ENCODE data around the gene EHBP1. TPM values are rescaled to one million over a fixed set of nuclear protein-coding genes. Genes with fewer than 3 reads are reported as not detected.

EHBP1 gene
- polyA plus RNA-seq, 3 donors, result 40.7 to 51.4 (median 41.6) TPM

DNA sequence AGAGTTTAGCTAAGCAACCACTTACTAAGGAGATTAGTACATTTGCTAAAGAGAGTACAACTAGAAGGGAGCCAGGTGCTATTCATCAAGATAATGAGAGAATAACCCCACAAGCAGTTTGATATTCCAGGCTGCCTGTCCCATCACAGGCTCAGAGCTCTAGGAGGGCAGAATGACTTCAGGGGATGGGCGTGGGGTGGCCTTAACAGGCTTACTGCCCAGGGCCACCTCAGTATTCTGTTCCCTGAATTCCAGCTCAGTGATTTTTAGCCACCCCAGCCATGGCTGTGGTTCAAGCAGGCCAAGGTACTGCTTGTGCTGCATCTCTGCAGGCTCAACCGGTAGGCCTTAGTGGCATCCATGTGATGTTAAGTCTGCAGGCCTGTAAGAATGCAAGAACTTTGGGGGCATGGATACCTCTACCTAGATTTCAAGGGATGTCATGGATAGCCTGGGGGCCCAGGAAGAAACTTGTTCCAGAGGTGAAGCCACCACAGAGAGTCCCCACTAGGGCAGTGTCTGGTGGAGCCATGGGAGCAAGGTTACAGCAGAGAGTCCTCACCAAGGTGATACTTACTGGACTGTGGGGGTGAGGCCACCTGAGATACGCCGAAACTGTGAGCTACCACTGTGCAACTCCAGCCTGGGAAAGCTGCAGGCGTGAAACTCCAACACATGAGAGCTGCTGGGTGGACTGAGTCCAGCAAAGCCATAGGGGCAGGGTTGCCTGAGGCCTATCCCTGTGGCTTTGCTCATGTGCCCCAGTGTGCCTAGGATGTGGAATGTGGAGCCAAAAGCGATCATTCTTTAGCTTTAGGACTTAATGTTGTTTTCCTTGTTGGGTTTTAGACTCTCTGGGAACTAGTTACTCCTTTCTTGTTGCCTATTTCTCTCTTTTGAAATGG, 107.7 kb downstream of the EHBP1 start:
- DNase-seq, result no peak

DNA sequence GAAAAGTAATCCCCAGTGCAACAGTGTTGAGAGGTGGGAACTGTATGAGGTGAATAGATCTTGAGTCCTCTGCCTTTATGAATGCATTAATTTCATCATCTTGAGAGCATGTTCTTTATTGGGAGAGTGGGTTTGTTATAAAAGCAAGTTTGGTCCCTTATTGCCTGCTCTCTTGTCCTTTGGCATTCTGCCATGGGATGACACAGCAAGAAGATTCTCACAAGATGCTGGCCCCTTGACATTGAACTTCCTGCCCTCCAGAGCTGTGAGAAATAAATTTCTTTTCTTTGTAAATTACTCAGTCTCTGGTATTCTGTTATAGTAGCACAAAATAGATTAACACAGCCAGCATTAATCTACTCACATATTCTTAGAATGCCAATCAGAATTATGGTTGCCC, 108.6 kb downstream of the EHBP1 start:
- DNase-seq, result peak; percentile 10

DNA sequence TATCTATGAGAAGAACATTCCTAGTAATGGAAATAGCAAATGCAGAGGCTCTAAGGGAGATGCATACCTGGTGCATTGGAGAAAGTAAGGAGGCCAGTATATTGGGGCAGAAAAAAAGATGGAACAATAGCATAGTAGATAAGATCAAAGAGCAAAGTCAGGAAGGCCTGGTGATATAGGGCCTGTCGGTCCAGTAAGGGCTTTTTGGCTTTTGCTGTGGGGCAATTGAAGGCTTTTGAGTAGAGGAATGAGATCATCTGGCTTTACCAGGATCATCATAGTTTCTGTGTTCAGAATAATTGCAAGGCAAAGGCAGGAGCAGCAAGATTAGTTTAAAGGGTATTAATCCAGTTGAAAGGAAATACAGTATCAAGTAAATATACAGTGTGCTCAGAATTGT, 111.8 kb downstream of the EHBP1 start:
- no peak for DNase-seq

DNA sequence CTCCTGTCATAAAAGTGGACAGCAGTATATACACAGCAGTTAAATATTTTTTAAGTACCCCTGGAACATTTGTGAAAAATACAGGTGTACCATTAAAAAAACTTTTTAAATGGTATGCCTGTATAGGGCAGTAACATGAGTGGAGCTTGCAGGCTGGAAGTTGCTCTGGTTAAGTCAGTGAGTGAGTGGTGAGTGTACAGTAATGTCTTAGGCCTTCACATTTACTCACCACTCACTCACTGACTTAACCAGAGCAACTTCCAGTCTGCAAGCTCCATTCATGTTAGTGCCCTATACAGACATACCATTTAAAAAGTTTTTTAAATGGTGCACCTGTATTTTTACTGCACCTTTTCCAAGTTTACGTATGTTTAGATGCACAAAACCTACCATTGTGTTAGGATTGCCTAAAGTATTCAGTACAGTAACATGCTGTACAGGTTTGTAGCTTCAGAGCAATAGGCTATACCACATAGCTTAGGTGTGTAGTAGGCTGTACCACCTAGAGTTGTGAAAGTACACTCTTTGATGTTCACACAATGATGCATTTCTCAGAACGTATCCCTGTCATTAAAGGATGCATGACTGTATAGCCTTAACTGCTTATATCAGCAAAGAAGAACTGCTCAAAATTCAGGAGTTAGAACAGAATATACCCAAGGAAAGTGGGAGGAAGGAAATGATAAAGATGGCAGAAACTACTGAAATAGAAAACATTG, 112.6 kb downstream of the EHBP1 start:
- no peak for DNase-seq

DNA sequence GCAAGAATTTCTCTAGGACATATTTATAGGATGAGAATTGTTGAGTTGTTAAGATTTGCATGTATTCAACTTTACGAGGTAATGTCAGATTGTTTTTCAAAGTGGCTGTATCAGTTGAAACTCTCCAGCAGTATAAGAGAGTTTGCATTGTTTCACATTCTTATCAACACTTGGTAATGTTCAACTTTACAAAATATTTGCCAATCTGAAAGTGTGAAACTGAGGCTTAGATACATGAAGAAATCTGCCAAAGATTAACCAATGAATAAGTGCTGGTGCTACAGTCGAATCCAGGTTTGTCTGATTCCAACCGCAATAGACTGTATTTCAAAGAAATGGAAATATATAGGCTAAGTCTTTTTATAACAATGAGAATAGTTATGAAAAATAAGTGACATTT, 117.0 kb downstream of the EHBP1 start:
- no peak for DNase-seq

DNA sequence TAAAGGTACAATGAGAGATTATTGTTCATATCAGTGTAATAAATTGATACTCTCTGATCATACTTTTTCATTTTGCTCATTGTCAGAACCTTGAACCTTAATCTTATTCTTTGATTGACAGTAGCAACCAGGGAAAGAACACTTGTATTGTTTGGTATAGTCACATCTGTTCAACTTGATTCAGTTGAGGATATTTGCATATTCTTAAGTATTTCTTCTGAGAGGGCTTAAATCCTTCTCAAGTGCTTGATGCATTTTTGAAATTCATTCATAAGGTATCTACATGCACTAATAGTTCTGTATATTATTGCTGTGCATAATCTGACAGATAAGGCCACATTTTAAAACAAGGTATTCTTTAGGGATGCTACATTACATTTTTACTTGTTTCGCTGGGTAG, 118.9 kb downstream of the EHBP1 start:
- no peak for DNase-seq

DNA sequence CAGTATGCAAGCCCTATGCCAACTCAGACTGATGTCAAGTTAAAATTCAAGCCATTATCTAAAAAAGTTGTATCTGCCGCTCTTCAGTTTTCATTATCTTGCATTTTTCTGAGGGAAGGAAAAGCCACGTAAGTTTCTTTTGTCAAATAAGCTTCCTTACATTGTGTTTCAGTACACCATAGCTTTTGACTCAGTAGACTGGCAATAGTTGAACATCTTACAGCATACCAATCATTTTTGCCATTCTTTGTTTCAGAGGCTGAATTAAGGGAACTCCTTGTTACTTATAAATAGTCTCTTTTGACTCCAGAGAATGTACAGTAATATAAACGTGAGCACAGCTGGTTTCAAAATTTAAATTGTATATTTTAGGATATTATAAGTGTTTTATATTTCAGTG, 120.6 kb downstream of the EHBP1 start:
- DNase-seq, result no peak

DNA sequence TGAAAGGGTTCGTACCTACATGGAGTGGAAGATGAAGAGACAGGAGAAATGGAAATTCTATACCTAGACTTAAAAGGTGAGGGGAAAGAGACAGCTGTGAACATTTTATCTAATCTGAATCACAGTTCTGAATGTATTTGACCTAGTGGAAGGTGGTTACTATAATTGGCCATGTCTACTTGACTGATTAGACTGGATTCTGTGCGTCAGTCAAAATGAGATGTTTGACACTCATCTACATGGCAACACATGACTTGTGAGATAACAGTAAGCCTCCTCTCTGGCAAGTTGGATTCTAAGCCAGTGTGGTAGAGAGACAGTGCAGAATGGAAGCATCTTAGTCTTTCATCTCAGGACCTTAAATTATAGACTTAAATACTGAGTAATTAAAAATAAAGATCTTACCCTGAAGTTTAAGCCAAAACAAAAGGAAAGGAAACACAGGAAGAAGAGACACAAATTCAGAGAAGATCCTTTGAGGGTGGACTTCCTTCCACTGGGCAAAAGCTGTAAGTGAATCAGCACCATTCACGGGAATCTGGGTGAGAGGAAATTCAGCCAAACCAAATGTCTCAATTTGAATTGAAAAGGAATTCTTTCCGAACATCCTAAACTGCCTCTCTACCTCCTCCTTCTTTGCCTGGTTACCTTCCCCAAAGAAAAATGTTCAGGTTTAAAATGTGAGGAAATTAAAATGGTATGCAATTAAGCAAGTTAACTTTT, 121.6 kb downstream of the EHBP1 start:
- no peak for DNase-seq

DNA sequence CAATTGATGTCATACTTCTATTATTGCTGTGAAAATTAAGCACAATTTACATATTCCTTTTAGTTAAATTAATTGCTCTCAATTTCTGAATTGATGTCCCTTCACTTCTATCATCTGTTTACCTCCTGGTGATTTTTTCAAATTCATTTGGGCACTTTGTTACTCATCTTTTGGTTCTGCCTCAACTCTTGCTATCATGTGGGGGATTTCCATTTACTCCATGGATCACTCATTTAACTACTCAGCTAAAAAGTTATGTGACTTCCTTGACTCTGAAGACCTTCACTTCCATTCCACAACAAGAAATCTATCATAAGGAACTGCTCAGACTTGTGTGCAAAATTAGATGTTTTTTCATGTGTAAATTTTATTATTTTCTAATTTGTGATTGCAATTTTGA, 126.2 kb downstream of the EHBP1 start:
- no peak for DNase-seq

DNA sequence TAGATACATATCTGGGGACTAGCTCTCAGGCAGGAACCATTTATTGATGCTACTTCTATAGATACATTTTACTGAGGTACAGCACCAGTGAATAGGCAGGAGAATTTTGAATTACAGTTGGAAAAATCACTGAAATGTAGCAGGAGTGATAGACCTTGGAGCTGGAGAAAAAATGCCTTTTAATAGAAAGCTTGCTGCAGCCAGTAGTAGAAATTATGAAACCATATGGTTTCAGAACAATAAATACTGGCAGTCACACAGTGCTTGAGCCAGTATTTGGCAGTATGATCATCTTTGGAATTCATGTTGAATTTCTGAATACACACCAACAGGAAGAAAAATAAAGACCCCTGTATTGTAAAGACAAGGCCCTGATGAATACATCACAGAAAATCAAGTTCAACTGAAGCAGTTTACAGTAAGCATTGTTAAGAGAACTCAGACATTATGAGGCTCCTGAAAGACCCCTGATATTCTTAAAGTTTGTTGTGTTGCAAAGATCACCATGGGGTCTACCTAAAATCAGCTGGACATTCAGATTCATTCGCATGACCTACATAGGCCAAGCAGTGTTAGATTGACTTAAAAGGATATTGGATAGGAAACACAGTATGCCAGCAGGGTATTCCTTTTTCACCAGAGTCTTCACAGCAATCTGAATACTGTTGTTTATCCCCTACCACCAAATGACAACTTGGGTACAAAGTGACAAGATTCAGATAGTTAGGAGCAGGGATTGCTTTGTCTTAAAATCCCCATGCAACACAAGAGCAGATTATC, 139.0 kb downstream of the EHBP1 start:
- no peak for DNase-seq

DNA sequence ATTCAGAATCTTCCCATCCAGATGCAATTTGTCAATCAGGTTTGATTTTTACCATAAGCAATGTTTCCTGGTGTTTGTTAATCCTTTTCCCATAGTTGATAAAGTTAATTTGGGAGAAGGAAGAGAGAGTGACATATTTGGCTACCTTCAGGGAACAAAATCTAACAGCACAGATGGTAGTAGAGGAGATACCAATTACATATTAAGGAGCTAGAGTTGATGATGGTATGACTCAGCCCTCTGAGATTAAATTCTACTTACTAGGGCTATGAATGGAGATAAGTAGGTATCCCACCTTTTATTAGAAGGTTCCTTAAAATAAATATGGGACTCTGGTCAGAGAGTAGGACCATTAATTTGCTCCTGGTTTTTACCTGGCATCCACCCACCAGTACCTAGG, 139.7 kb downstream of the EHBP1 start:
- DNase-seq, result no peak

DNA sequence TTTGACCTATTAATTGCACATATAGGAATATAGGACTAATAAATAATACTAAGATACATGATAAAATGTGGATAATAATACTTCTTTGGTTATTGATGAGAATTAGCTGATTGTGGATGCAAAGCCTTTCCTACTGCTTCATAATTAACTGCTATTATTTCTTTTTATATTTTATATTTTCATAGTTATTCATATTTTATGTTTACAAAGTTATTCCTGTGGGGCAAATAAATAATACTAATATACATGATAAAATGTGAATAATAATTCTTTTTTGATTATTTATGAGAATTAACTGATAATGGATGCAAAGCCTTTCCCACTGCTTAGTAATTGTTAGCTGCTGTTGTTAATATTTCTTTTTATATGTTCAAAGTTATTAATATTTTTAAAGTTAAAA, 146.7 kb downstream of the EHBP1 start:
- DNase-seq, result no peak

DNA sequence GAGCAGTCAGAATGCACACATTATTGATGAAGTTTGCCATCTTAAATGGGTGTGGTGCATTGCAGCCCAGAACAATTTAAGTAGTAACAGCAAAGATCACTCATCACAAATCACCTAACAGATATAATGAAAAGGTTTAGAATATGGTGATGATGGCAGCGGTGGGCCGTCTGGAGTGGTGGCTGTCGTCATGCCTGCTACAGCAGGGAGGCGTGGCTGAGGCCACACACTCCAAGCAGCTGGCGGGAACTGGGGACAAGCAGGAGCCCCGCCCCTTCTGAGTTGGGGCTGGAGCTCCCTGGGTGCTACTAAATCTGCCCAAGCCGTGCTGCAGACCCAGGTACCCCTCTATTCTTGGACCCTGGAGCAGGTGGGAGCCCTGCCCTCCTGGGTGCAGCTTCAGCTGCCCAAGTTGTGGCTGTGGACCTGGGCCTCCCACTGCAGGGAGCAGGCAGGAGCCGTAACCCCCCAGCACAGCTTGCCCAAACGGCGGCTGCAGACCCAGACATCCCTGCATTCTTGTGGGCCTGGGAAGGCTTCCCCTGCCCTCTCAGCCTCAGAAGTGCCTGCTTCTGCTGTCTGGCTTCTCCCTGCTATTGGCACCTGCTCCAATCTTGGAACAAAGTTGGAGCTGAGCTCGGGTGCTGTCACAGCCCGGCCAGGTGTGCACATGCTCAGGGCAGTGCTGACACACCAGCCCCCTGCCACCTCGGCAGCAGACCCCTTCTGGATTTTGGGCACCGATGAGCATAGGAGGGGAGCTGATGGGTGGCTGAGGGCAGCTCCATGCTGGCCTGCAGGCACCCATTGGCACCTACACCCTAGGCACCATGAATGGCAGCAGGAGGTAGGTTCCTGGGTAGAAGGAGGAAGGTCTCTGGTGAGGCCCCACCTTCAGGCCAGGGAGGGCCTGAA, 149.3 kb downstream of the EHBP1 start:
- no peak for DNase-seq

DNA sequence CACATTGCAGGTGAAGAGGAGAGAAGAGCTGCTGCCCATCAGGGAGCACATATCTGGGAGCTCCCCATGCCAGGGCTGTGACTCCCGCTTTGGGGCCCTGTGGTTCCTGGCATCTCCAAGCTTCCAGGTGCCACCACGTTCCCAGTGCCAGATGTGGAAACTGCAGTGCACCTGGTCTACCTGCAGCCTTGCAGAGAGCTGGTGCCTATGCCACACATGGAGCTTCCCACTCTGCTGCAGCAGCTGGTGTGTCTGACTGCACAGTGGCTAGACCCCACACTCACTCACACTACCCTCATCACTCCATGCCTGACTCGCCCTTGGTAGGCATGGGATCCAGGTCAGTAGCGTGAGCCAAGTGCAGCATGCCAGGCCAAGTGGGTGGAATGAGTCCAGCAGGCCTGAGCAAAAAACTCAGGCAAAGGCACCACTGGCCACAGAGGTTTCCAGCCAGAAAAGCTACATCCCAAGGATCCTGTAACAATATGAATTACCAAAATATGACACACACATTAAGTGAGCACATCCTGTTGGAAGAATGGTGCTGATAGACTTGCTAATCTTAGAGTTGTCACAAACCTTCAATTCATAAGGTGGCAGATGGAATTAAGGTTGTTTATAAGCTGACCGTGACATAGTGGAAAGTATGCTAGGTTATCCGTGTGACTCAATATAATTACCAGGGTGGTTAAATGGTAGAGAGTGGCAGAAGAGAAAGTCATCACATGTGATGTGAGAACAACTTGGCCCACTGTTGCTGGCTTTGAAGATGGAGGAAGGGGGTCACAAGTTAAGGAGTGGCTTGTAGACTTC, 150.9 kb downstream of the EHBP1 start:
- DNase-seq, result no peak

DNA sequence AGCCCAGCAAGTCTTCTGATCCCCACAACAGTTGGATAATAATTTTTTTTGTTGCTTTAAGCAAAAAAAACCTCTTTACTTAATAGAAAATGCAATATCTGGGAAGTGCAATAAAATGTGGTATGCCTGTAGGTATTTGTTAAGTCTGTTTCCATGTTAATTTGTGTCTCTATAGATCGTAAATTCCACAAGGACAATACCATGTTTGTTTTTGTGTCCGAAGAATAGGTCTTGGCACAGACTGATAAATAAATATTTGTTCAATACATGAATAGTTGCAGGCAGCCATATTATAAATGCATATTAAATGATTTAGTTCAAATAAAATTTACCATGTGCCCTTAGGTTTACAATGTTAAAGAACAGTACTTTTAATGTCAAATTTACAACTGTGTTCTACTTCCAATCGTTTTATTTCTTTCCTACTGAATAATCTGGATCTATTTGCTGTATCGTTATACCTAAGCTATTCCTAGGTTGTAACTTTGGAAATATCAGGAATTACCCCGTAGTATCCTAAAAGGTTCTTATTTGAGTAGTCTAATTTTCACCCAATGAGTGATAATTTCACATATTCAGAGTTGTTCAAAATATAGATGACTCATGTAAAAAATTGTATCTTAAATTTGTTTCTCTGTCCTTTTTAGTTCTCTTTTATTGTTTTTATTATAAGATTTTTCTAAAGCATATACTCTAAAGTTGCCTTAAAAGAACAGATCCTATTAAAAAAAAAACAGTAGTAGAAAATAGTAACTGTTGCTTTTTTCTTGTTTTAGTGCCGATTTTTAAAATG, 151.8 kb downstream of the EHBP1 start:
- no peak for DNase-seq

DNA sequence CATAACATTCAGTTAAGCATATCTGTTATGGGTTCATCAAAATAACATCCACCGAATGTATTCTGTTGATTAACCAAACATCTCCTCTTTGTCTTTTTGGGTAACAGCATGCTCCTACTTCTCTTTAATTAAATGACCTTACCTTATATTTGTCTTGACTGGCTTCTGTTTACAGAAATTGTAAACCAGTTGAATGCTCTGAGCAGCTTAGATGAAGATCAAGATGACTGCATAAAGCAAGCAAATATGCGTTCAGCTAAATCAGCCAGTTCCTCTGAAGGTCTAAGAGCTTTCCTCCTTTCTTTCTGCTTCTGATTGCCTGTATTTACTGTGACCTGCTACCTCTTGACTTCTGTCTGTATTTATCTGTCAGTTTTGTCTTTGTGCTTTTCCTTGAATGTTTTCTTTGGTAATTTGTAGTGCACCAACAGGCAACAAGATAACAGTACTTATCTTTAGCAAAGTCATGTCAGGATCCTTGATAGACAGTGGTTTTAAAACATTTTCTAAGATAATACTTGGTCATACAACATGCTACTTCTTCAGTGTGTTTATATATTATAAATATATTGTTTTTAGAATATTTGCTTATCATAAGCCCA, 152.8 kb downstream of the EHBP1 start:
- no peak for DNase-seq

DNA sequence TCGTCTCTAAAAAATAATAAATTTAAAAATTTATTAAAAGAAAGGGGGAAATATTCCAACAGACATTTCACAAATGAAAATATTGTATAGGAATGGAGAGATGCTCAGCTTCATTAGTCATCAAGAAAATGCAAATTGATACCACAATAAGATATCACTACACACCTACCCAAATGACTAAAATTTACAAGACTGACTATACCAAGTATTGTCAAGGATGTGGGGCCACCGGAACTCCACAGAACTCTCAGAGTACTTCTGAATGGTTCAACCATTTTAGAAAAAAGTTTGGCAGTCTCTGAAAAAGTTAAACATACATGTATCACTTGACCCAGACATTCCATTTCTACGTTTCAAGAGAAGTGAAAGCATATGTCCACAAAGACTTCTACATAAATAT, 163.4 kb downstream of the EHBP1 start:
- no peak for DNase-seq

DNA sequence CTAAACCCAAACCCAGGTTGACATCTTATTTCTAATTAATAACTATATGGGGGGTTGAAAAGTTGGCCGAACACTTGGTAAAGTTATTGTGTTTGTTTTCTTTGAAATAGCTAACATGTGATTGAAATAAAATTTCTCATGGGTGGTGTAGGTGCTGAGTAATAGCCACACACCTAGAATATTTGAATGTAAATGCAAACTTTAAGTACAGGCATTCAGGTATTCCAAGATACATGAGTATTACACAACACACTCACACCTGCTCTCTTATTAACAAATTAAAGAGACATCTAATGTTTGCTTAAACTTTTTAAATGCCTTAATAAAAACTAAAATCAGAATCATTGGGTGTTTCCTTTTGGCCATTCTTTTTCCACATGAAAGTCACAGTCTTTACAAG, 165.5 kb downstream of the EHBP1 start:
- DNase-seq, result no peak

DNA sequence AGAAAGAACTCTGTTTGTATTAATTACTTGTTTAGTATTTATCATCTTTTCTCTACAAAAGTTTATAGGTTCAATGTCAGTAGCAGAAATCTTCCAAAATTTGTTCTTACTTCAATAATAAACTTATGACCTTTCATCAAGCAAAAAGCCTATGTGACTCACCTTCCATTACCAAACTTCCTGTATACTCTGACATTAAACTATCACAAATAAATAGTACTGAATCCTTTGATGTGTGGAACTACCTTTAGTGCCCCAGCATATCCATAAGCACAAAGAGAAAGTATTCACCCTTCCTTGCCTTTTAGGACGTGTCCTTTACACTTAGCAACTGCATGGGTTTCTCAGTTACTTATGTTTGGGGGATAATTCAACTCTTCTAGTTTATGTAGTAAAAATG, 166.0 kb downstream of the EHBP1 start:
- no peak for DNase-seq
